HG03439 (cell line): ENCODE results near the gene PAX5.

Experiments
- ATAC-seq: cut with Tn5 transposase; IDR thresholded peaks from one replicate; pipeline ENCODE4 v1.9.1; 2021; ENCODE audit warnings: mild to moderate bottlenecking, moderate library complexity; ENCODE audit not compliant: unreplicated experiment

Gene PAX5

GRCh38 chr9:37025823-37026112 lies 8.3 kb downstream of the PAX5 start:
- ATAC-seq = no peak

DNA sequence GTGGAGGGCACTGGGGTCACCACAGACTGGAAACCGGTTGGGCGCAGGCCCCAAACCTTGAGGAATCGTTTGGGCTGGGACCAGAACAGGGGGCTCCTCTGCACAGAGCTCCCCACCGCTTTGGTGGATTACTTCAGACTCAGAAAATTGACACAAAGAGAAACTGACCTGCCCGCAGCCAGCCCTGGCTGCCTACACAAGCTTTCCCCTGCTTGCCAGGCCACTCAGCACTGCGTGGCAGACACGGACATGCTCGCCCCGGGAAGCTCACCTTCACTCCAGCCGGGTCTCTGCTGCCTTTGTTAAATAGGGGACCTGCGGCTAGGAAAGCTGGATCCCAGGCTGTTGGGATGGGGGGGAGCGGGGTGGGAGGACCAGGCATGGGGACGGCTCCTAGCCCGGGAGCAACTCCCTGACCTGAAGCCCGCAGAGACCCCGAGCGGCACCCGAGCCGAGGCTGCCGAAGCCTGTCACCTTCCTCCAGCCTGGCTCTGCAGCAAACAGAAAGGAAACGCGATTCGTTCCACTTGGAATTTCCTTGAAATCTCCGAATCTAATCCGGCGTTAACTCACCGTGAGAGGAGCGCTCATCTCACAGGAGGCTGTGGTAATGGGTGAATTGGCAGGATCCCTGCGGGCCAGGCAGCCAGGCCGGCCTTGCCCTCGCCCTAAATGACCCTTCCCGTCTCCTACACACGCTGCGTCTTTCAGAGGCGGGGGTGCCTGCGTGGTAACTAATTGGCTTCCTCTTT lies 8.8 kb downstream of the PAX5 start:
- ATAC-seq = no peak

- ATAC-seq = no peak
Measured at GRCh38 chr9:37017546-37017945, 16.5 kb downstream of the PAX5 start.

DNA sequence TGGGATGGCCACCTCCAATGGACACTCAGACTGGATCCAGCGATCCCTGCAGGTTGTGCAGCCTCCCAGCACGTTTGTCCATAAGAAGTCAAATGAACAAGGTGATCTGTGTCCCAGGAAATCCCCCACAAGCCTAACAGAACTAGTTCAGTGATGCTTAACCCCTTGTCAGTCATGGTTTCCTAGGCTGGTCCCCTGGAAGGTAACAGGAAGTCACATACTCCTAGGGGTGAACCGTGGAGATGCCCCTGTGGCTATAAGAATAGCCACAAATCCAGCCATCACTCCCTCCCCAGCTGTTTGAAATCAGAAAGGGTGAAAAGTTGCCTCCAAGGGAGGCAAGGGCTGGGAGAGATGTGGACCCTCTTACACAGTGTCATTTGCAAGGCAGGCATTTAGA lies 22.5 kb downstream of the PAX5 start:
- no peak for ATAC-seq

- ATAC-seq = no peak
Measured at GRCh38 chr9:37010976-37011375, 23.1 kb downstream of the PAX5 start.

DNA sequence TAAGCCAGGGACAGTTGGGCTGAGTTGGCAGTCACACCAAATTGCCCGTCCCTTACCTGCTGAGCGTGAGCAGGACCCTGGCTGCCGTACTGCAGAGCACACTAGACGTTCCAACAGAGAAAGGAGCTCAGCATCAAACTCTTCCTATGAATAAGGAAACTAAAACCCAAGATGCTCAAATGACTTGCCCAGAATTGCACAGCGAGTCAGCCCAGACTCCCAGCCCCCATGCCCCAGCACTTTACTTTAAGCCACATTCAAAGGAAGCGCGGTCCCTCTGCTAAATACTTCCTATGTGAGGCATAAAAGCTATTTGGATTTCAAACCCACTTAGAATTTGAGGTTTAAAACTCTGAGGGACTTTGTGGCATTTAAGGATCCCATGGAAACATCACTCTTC lies 23.9 kb downstream of the PAX5 start:
- ATAC-seq = no peak

DNA sequence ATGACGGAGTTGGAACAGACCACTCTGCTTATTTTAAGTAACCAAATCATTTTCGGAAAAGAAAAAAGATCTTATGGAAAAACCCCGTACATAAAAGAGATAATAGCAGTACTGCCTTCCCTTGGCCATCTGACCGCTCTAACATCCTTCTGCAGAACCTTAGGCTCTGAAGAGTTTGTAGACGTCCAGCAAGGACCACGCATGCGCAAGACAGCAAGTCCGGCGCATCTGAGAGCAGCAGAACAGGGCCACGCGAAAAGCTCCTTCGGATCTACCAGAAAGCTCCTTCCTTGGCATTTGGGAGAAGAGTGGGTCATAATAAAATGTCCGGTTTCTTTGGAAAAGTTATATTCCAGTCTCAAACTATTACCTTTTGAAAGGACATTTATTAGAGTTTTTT lies 26.8 kb downstream of the PAX5 start:
- ATAC-seq = no peak

DNA sequence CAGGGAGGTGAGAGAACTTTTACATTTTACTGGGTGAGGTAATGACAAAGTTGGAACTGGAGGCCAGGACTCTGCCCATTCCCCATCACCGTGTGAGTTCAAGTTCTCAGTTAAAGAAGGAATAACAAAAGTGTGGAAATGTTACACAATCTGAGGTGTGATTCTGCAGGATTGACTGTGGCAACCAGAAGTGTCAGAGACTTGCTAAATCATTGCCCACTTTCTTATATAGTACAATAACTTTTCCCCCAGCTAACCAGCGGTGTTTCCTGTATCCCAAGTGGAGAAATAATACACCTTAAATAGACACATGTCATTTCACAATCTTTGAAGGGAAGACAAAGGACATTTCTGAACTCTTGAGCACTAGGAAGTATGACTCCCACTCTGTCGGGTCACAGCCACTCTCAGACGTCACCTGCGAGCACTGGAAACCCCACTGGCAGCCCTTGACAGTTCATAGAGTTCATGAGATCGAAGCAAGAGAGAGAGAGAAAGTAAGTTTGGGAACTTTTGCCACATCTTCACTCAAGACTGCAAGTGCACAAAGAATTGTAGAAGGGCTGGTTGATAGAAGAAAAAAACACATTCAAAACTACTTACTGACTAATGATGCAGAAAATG lies 28.4 kb downstream of the PAX5 start:
- no peak for ATAC-seq

DNA sequence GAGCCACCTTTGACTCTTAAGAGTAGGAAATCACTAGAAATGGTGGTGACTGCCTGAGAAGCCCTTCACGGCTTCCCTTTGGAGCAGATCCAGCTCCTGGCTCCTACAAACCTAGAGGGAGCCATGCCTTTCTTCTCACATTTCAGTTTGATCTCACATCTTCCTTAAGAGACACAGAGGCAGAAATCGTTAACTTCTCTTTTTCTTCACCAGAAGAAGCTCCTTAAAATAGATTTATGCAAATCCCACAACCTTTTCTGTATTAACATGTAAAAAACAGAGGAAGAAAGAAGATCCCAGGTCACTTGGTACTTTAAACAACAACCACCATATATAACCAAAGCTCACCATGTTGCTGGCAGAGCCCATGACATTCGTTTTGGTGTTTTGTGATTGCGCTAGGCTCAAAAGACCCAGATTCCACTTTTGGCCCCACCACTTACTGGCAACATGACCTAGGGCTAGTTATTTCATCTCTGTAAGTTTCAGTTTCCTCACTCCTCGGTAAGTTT lies 29.6 kb downstream of the PAX5 start:
- ATAC-seq = peak; percentile 35

DNA sequence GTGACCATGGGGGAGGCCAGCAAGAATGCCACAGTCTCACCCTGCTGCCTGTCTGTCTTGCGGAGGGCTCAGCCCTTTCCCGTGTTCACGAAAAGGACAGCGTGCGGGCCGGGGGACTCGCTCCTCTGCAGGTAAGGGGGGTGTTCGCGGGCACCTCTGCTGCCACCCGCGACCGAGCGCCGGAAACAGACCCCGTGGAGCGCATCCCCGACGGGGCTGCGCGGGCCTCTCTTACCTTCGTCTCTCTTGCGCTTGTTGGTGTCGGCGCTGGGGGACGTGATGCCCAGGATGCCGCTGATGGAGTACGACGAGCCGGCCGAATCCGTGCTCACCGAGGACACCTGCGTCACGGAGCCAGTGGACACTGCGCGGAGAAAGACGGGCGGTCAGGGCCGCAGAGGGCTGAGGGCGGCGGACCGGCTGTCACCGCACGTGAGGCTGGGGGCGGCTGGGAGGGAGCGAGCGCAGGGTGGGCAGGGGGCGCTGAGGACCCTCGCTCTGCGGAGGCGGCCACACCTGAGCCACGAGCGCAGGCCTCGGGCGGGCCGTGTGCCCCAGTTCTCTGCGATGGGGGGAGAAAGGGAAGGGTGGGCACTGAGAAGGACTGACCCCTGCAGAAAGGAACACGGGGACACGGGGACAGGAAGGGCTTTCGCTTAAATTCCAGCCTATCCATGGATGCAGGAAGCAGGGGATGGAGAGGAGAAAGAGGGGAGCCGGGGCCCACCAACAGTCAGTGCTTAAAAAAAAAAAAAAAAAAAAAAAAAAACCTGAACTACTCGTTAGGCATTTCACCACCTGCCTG lies 31.5 kb downstream of the PAX5 start:
- no peak for ATAC-seq

GRCh38 chr9:37002036-37002412 lies 32.0 kb downstream of the PAX5 start:
- no peak for ATAC-seq

DNA sequence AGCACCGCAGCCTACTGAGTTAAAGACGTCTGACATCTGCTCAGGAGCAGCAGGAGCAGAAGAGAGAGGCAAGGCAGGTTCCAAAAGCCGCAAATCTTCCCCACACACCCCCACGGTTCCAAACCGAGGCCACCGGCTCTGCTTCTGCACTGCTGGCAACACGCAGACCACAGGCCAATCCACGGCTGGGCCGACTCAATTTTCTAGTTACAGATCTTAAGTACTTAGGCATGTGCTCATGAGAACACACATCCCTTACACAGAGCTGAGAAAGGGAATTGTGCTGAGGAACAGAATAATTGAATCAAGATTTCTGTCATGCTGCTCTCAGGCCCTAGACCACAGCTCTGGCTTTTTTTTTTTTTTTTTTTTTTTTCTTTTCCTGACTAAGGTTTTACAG lies 32.6 kb downstream of the PAX5 start:
- ATAC-seq = no peak

DNA sequence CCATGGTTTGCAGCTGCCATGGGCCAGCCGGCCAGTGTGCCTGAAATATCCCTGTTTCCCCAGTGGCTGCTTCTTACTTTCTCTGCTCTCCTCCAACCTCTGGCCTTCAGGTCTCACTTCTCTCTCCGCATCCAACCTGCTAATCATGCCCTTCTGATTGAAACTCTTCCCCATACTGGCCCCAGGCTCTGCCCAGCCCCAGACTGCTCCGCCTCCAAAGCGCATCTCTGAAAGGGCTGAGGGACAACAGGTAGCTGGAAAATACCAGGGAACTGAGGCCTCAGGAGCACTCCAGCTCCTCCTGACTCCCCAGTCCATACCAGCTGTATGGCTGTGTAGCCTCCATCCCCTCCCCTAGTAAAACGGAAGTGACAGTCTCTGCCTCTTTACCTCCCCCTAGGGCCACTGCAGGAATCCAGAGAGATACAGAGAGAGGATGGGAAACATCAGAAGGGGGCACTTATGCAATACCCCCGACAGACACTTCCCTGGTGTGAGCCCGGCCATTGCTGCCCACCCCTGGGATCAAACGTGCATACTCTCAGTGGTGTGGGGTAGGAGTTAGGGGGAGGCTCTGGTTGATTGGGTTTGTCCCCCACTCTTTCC lies 34.2 kb downstream of the PAX5 start:
- no peak for ATAC-seq

DNA sequence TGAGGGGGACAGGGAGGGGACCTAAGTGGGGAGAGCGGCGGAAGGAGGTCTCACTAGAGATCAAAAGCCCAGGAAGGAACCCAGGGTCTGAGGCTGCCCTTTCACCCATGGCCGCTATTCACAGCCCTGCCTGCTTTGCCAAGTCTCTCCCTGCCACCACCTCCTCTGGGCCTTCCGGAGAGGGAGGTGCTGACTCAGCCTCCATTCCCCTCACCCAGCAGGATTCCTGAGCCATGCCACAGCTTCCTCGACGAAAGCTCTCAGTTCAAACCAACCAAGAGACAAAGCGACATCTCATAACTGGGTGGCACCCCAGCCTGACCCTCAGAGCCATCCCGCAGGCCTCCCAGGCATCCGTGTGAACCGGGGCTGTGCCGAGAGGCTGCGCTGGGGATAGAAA lies 36.7 kb downstream of the PAX5 start:
- ATAC-seq = no peak

DNA sequence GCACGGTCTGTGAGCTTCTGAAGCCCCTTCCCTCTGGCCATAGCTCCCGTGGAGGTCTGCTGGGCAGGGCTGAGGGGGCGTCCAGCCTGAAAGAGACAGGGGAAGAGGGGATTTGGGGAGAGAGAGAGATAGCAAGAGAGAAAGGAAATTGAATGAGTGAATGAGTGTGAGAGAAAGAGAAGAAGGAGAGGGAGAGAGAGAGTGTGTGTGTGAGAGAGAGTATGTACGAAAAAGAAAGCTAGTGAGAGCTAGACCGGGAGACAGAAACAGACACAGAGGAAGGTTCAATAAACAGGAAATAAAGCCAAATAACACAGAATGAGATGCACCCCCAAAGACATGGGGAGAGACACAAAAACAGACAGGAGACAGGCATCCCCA lies 37.4 kb downstream of the PAX5 start:
- ATAC-seq = no peak

DNA sequence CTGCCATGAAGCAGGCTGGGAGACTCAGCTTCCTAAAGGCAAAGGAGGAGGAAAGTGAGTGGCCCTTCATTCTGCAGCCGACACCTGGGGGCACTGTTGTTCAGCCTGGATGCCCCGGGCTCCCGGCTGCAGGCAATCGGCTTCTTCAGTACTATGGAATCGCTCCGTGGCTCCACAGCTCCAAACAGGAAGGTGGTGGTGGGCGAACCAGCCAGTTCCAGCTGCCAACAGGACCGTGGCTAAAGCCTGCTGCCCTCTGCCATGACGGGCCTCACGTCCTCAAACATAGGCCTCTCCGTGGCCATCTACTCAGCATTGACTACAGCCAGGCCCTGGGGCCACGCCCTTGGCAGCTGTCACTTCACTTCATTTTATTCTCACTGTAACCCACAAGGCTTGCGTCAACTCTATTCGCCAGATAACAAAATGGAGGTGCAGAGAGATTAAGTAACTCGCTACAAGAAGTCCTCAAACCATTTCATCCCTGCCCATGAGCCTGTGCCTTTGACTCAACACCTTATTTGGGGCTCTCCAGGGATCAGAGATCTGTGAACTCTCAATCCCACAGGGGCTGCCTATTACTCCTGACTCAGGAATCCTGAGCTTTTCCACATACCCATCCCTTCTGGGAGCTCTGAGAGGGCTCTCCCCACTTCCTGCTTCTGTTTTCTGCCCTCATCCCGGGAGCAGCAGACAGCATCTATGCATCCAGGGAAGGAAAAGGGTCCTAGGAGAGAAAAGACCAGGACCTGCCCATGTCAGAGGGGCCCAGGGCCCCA lies 38.0 kb downstream of the PAX5 start:
- ATAC-seq = peak; percentile 35

GRCh38 chr9:36993933-36994764 lies 39.9 kb downstream of the PAX5 start:
- ATAC-seq = peak; percentile 47

DNA sequence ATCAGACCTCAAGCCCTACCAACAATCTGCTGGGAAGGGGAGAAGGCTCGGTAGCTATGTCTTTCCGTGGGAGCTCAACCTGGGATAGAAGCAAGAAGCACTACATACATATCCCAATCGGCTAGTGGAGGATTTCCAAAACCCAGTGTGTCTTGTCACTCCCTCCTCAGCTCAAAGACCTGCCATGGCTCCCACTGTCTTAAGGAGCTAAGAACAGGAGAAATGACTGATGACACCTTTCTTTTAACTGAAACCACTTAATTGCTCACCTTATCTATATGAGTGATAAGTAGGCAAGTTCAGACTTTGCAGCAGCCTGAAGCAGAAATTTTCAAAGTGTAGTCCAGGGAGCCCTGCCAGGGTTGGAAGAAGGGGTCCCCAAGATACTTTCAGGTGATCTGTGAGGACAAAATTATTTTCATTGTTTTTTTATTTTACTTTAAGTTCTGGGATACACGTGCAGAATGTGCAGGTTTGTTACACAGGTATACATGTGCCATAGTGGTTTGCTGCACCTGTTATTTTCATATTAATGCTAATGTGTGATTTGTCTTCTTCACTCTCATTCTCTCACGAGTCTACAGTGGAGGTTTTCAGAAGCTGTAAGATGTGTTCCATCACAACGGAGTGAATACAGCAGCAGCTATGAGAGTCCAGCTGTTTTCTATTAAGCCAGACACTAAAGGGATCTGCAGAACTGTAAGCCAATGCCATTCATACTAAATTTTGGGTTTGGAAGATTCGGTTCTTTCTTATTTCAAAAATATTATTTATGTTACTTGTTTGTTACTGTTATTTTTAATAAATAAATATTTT lies 41.4 kb downstream of the PAX5 start:
- ATAC-seq = no peak

- ATAC-seq = no peak
Measured at GRCh38 chr9:36991516-36992134, 42.4 kb downstream of the PAX5 start.
